Effector CD4-positive, alpha-beta T cell (primary cell): ENCODE data around the gene MIEN1.
"Not testable (repeated sequence)": the region's sequence is repeated elsewhere in the genome, so short reads cannot be mapped to it uniquely, and the experiment has no call there.

Experiments
- DNase-seq: peaks from one replicate; pipeline ENCODE4 v3.0.0-alpha.2; 2020
- total RNA-seq: gene quantifications from one replicate; lab custom pipeline; 2026; lab: John Stamatoyannopoulos, UW

MIEN1 gene
- total RNA-seq, result 14.4 reads per million, percentile 39 among the genes with 10 or more reads in this experiment

DNA sequence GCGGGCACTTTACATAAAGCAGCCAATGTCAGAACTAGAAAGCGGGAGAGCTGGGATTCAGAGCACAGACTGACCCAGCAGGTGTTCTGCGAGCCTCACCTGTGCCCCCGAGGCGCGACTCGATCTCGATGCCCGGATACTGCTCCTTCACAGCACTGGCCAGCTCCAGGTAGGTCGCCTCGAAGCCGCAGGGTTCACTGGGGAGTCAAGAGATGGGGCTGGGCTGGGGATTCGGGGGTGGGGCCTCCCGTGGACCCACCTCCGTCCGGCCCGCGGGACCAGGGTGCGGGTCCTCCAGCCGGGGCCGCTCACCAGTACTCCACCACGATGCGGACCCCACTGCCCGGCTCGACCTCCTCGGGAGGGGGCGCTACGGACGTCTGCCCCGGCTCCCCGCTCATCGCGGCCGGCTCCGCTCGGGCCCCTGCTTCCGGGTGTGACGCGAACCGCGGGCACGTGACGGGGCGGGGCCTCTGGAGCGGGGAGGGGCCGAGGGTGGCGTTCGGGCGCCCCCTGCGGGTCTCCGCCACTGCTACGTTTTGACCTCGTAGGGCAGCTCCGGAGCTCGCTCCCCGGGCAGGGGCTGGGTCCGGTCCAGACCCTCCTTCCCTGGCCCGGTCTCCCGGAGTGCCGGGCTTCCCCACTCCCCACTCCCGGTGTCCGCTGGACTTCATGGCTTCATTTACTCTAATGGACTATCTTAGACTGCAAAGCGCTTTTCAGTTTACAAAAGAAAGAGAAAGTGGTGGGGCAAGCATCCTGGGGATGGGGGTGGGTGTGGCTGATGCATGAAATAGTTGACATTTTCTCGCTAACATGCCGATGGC is at the start of gene MIEN1:
Gene MIEN1, minus strand, starts transcription at position 438 of the 827 bp plus-strand sequence. Its CDS starts 37 bp downstream, at position 401.
- peak; percentile 93 for DNase-seq

DNA sequence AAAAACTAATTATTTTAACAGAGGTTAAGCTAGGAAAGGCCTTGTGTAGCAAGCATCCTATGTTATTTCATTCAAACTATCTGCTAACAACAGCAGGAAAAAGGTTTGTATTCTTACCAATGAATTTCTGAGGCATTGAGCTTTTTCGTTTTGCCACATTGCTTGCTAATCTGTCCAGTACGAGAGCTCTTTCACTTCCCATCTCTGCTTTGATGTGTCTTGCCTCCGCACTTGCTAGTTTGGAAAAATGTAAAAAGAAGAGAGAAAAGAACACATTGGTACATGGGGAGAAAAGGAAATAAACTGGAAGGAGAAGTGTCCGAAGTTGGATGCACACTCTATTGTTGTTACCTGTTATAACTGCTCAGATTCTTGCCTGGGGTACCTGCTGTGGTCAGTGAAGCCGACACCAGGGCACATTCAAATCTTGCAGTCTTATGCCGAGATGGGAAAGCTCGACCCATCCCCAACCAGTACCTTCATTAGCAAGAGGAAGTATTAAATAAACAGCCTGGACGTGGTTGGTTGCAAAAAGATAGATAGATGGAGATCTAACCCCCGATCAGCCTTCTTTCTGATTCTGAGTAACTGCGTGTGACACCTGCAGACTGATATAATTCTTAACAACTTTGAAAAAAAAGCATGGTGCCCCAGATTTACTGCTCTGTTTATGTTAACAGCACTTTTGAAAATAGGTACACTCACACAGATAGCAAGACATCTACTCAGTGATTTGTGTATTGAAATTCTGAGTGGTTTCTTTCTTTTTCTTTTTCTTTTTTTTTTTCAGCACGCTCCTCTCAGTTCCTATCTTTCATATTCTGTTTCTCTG is 47.4 kb upstream of the MIEN1 start:
- no peak for DNase-seq

- no peak for DNase-seq
Measured at GRCh38 chr17:39776252-39776651, 45.9 kb upstream of the MIEN1 start.

DNA sequence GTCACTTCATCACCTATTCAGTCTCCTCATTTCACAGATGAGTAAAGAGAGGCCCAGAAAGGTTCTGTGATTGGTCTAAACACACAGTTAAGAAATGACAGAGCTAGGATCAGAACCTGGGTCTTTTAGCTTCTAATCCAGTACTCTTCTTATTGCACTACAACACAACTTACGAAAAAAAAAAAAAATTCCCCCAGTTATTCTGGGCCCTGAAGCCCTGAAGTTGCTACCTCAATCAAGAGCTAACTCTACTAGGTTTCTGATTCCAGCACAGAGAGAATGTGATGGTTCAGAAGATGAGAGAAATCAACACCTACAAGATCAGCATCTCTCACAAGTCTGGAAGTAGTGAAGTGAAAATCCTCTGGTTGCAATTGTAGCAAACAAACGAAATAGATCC is 44.7 kb upstream of the MIEN1 start:
- DNase-seq, result no peak

DNA sequence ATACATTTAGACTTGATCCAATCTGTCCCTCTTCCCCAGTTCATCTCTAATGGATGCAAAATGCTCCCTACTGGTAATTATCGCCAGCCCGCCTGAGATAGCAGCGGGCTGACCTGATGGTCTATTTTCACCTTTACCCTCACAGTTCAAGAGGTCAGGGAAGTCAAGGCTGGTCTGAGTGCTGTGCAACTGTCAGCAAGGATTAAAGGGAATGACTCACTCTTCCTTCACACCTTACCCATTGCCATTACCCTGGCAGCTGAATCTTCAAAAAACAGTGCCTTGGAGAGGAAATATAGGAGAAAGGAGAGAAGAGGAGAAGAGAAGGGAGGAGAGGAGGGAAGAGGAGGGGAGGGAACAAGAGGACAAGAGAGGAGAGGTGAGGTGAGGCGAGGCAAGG is 43.7 kb upstream of the MIEN1 start:
- DNase-seq, result no peak

DNA sequence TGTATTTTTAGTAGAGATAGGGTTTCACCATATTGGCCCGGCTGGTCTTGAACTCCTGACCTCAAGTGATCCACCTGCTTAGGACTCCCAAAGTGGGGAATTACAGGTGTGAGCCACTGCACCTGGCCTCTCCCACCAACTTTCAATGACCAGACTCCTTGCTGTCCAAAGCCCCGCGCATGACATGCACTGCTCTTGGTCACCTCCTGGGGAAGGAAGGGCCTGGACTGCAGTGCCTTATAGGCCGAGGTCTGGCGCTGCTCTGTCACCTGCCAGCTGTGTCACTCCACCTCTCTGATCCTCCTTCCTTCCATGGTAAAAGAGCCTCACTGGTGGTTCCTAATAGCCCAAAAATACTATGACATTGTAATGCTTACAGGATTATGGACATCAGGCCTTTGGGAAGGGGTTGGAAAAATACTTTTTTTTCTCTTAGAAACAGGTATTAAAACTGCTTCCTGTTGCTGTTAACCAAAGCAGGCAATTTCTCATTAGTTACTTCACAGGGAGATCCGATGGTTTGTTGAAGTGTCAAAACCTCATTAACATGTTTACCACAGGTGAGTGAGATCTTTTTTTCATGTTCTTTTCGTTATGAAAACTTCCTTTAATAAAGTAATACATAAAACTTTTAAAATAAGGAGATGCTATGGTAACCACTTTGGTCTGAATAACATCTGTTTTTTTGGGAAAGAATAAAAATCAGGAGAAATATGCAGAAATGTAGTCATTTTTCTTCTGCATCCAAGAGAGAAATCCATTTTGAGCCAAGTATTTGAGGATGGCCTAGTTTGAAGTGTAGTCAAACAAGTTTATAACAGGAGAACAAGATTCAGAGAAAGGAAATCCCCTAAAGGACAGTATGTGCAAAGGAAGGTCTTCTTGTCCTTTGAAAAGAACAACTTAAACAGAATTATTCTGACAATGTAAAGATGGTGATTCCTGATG is 42.9 kb upstream of the MIEN1 start:
- no peak for DNase-seq

DNA sequence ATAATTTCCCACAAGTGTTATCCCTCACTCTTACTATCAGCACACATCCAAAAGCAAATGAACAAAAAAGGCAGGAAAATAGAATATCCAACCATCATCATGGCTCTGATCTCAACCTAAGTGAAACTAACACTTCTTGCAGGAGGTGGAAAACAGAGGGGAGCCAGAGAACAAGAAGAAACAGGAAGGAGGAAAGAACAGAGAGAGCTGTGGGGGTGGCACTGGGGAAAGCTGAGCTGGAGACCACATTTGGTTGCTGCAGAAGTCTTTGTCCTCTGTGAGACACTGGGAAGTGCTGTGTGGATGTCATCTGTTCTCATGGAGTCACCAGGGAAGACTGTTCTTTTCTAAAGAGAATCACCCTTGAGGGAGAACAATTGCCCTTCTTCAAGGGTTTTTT is 42.1 kb upstream of the MIEN1 start:
- no peak for DNase-seq

DNA sequence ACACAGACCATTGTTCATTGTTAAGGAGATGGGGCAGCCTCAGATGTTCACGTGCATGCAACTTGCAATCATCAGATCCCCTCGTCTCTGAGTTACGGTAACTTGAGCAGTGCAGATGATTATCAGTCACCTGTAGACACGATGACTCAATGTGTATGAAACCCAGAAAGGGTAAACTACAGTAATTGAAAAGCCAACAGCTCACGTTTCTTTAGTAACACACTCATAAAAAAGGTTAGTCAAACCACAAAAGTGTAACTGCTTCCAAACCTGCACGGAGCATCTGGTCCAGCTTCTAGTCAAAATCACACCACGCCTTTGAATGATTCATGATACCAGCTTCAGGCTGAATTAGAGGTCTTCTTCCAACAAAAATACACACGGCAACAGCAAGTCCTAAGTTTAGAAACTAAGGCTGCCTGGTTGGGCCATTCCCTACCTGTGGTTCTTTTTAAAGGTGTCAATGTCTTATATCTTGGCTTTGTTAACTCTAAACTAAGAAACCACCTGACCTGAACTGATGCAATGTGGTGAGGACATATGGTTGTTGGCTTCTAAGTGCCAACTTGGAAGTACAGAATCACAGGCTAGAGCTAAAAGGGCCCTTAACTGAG is 39.7 kb upstream of the MIEN1 start:
- peak; percentile 59 for DNase-seq

DNA sequence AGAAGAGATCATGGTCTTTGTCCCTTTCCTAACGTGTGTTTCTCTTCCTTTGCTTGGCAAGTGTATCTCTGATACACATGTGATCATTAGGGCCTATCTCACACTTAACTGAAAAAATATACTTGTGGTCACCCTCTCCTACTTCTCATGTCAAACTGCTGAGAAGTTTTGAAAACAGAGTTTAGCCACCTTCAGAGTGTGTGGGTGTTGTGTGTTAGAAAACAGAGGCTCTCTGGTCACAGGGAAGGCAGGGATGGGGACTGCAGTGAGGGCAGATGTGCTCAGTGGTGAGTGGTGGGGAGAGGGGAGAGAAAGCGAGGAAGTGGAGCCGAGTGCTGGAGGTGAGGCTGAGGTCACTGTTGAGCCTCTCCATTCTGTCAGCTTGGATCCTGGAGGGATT is 36.8 kb upstream of the MIEN1 start:
- DNase-seq, result no peak

DNA sequence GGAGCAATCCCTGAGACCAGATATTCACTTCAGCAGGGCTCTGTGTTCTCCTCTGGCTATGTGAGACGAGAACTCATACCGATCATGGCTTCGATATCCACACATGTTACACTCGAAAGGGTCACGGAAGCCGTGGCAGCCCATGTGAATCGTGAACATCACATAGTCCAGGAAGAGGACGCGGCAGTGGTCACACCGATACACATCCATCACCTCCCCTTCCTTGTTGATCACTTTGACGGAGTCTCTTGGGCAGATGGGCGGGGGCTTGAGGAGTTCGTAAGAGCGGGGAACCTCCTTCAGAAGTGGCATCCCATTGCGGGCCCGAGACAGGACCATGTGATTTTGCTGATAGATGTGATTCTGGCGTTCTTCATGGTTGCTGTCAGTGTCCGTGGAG is 35.4 kb upstream of the MIEN1 start:
- no peak for DNase-seq

GRCh38 chr17:39765175-39765574 is 34.8 kb upstream of the MIEN1 start:
- DNase-seq, result no peak

- DNase-seq, result not testable (repeated sequence)
Measured at GRCh38 chr17:39764171-39764570, 33.8 kb upstream of the MIEN1 start.

GRCh38 chr17:39763051-39763820 is 32.9 kb upstream of the MIEN1 start:
- no peak for DNase-seq

- DNase-seq, result no peak
Measured at GRCh38 chr17:39761861-39762496, 31.6 kb upstream of the MIEN1 start.

DNA sequence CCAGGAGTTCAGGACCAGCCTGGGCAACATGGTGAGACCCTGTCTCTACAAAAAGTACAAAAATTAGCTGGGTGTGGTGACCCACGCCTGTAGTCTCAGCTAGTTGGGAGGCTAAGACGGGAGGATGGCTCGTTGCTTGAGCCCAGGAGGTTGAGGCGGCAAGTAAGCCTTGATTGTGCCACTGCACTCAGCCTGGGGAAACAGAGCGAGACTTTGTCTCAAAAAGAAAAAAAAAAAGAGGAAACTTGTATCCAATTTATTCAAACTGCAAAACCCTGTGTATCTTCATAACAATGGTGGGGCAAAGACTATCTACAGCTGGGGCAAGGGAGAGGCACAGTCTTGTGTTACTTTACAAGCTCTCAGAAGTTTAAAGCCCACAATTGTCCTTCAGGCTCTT is 28.9 kb upstream of the MIEN1 start:
- DNase-seq, result no peak

- peak; percentile 41 for DNase-seq
Measured at GRCh38 chr17:39757931-39758873, 27.9 kb upstream of the MIEN1 start.

GRCh38 chr17:39757176-39757662 is 26.9 kb upstream of the MIEN1 start:
- no peak for DNase-seq

DNA sequence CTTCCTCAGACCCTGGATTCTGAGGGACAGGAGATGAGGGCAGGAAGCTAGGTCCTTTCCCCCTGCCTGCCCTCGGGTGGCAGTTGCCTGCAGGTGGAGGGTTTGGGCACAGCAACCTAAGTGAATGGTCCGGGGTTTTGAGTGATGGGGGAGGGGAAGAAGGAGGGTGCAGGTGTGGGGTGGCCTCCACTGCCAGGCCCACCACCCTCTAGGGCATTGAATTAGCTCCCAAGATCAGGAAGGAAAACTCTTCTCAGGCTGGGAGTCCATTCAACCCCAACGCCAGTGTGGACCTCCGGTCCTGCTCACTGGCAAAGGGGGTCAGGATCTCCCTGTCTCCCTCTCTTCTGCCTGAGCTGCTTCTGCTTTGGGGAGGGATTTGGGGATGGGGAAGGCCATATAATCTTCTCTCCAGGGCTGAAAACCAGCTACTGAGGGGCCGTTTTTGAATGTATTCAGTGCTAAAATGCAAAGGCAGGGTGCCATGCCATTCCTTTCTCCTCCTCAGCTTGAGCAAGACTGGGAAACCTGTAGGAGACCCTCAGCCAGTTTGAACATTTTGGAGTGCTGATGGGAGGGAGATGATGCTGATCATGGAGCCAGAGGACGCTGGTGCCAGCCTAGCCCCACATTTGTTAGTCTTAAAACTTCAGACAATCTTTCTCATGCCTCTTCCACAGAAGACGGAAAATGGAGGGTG is 26.2 kb upstream of the MIEN1 start:
- DNase-seq, result no peak
